Activated T-helper 9 cell treated with anti-CD3 and anti-CD28 coated beads, Interleukin-2, amount 50 U/mL, for 16 hours (primary cell): ENCODE data around the gene AWAT2.

Experiments
- DNase-seq: peaks from one replicate; pipeline ENCODE4 v3.0.0-alpha.2; 2020; ENCODE audit warnings: low read depth

Gene AWAT2, protein sequence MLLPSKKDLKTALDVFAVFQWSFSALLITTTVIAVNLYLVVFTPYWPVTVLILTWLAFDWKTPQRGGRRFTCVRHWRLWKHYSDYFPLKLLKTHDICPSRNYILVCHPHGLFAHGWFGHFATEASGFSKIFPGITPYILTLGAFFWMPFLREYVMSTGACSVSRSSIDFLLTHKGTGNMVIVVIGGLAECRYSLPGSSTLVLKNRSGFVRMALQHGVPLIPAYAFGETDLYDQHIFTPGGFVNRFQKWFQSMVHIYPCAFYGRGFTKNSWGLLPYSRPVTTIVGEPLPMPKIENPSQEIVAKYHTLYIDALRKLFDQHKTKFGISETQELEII

DNA sequence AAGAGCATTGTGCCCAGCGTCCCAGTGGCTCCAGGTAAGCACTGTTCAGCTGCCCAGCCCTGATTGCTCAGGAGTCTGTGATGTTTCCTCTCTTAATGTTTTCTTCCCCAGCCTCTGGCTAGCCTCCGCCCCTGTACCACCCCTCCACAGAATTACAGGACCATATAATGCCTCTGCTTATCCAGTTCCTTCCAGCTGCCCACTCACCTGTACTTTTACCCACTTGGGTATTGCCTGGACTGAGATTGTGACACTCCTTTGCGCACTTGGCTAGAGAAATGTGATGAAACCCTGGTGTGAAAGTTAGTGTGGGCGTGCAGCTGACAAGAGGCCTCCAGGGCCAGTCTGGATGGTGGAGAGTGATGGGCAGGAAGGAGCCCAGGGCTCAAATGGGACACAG, at the start of gene AWAT2:
Gene AWAT2, minus strand, starts transcription at position 14 of the 400 bp plus-strand sequence. Its CDS starts 6 bp downstream, at position 8.
- DNase-seq: no peak

DNA sequence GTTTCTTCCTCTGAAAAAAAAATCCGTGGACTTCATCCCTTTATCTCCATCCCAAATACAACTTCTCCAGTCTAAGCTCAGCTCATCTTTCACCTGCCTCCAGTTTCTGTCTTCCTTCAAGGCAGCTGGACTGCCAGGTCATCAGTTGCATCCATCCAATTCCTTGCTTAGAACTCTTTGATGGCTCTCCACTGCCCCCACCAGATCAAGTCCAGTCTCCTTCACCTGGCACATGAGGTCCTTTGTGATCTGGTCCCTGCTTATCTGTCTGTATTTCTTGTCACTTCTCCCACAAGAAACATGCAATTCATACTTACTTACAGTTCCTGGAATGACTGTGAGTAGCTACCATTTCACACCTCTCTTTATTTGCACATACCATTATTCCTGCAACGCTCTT, 46.3 kb upstream of the AWAT2 start:
- no peak for DNase-seq

DNA sequence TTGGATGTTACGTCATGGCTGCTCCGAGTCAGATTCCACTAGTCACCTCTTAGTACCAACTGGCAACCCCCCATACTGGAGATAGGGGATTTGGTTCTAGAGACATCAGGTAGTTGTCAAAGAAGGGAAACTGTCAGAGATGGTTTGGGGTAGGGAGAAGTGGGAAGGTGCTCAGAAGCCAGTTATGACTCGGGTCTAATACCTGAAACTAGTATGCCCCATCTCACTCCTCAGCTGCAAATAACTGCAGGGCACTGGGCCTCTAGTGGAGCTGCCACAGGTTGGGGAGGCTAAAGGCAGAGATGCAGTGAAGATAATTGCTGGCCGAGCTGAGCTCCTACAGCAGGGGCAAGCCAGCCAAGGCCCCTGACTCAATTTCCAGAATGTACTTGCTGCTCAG, 42.5 kb upstream of the AWAT2 start:
- no peak for DNase-seq

DNA sequence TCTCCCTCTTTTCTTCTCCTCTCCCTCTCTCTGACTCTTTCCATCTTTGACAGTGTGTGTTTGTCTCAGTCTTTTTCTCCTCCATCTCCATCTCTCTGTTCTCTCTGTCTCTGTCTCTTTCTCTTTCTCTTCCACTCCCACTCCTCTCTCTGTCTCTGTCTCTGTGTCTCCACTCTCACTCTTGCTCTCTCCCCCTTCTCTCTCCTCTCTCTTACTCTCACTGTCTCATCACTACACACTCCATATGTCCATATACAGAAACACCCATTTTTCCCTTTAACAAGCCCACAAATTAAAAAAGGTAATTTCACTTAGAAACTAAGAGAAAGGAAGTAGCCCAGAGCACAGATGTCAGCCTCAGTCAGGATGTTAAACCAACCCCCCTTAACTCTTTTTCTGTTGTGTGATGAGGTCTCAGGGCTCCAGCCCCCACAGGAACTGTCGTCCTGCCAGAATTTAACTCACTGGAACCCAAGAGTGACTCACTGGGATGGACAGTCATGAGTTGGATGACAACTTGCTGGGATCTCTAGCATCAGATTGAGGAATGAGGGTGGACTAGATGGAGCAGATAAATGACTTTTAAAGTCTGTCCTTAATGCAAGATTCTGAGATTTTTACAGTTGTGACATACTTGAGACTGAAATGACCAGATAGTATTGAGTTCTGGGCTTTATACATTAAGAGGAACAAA, 40.0 kb upstream of the AWAT2 start:
- no peak for DNase-seq

DNA sequence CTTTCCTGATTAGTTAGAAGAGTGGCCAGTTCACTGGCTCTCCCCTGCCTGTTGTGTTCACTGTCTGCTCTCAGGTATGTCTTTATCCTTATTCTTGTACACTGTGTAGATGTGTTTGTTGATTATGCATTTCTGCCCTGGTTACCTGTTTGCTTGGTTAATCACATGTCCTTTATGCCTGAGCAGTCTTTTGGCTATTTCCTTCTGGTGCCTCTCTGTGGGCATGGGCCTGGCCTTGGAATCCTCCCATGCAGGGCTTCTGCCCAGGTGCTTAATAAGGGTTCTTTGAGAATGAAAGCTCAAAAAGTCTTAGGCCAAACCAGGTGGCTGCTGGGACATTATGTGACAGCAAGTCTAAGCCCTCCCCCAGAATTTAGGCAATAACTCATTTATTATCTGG, 39.0 kb upstream of the AWAT2 start:
- DNase-seq: no peak

DNA sequence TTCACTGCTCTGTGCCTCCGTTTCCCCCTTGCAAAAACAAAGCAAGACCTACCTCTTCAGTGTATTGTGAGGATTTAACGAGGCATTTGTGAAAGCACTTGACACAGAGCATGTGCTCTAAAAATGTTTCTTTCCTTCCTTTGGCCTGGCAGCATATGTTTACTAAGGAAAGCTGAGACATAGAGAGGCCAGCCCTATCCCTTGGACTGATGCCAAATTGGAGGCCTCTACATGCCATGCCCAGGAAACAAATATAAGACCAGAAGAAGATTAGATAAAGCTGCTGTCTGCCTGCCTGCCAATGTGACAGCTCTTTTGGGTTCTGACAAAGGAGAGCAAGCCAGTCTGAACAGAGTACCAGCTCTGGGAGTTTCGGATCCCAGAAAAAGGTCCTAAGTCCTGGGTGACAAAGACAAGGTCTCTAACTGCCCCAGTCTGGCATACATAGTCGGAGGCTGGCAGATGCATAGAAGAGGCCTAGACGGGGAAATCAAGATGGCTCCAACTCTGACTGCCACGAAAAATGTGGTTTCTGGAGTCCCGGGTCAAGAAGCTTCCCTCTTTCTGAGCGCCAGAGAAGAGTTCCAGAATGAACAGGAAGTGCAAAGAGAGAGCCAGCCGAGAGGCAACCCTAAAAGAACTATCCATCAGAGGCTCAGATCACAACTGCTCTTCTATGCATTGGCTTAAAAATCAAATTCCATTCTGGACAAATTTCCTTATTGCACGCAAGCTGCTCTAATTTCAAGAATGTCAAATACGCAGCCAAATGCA, 38.3 kb upstream of the AWAT2 start:
- no peak for DNase-seq

DNA sequence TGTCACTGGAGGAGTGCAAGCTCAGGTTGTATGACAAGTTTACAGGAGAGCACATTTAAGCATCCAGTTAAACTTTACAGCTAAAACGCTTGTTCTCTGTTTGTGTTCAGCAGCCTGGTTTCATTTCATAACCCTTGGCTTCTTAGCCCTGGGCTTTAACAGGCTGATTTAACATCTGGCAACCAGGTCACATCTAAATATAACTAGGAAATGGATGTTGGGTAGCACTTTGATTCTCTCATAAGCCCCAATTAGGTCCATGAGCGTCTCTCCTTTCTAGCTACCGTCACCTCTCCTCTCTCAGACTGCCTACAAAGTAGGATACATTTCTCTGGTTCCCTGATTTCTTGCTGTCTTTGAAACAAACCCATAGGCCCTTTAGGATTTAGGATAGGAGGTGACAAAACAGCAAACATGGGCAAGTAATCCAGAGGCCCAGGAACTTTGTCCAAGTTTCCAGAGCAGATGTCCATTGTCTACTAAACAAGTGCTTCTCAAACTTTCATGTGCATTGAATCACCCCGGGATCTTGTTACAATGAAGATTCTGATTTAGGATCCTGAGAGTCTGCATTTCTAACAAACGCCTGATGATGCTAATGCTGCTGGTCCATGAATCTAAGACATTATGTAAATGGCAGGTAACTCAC, 35.0 kb upstream of the AWAT2 start:
- DNase-seq: no peak

DNA sequence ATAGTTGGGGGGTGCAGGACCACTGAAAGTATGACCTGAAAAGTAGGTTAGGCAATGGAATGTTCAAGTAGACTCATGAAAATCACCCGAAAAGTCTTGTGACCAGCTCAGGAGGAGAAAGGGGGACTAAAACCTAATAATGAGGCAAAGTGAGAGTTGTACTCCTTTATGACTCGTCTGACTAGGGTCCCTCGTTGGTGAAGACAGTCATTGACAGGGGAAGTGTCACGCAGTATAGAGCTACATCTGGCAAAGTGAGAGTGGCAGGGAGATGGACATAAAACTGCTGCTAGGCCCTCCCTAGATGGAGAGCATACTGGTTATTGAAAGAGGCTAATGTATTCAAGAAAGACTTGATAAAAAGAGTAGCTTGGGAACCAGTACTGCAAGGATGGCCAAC, 33.0 kb upstream of the AWAT2 start:
- no peak for DNase-seq

DNA sequence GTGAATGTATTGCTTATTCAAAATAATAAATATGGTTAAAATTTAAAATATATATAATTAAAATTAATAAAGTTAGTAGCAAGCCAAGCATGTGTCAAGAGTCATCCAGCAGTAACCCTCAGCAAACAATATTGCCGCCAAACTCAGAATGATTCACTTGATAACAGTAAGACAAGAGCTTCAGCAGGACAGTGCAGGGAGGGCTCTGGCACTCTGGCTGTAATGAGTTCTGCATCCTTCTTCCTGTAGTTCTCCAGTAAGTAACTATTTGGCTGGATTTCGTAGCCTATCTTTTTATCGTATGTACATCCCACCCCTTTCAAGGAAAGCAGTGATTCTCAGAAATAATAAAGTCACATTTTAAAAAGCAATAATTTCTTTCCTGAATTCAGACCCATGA, 30.1 kb upstream of the AWAT2 start:
- no peak for DNase-seq

DNA sequence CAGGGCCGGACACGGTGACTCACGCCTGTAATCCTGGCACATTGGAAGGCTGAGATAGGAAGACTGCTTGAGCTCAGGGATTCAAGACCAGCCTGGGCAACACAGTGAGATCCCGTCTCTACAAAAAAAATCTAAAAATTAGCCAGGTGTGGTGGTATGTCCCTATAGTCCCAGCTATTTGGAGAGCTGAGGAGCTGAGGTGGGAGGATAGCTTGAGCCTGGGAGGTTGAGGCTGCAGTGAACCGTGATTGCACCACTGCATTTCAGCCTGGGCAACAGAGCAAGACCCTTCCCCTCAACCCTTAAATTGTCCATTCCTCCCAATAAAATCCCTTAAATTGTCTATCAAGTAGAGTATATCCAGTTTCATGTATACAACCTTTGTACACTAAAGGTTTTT, 29.6 kb upstream of the AWAT2 start:
- no peak for DNase-seq

DNA sequence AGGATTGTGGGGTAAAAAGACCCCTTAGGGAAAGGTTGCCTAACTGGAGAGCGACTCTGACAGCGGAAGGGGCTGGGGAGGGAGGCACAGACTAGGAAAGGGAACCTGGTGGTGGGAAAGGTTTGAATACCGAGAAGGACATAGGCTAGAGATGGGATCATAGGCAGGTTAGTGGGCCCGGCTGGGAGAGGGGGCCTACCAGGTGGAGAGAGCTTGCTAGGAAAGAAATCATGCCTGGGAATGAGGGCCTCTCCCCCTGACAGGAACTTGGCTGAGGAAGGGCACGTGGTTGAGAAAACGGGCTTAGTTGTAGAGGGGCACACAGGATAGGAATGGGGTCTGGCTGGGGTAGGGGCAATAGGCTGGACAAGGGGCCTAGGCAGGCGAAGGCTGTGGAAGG, 16.9 kb upstream of the AWAT2 start:
- no peak for DNase-seq

DNA sequence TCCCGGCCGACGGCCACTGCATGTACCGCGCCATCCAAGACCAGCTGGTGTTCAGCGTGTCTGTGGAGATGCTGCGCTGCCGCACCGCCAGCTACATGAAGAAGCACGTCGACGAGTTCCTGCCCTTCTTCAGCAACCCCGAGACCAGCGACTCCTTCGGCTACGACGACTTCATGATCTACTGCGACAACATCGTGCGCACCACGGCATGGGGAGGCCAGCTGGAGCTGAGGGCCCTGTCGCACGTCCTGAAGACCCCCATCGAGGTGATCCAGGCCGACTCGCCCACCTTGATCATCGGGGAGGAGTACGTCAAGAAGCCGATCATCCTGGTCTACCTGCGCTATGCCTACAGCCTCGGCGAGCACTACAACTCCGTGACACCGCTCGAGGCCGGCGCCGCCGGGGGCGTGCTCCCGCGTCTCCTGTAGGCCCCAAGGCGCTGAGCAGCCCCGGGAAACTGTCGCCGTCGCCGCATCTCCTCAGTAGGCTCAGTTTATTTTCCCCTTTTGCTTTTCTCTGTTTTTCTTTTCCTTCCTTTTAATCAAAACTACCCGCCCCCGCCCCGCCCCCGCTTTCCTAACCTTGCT, 13.3 kb upstream of the AWAT2 start:
- DNase-seq: no peak

DNA sequence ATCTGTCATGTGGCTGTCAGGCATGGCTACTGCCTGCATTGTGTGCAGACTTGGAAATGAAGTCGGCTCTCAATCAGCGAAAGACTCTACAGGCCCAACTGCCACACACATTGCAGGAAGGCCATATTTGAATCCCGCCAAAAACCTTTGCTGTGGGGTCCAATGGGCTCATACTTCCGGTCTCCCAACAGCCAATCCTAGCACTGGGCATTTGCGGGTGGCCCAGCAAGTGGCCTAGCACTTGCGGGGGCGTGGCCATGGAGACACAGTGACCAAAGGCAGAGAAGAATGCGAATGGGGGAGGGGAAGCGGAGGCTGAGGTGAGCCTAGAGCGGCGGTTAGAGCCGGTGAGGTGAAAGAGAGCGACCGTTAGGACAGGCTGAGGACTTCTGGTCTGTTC, 12.3 kb upstream of the AWAT2 start, which contains the start of gene OTUD6A:
Gene OTUD6A, plus strand, starts transcription at position 382 of the 400 bp plus-strand sequence. CDS start 68 bp downstream, outside the sequence.
- no peak for DNase-seq

DNA sequence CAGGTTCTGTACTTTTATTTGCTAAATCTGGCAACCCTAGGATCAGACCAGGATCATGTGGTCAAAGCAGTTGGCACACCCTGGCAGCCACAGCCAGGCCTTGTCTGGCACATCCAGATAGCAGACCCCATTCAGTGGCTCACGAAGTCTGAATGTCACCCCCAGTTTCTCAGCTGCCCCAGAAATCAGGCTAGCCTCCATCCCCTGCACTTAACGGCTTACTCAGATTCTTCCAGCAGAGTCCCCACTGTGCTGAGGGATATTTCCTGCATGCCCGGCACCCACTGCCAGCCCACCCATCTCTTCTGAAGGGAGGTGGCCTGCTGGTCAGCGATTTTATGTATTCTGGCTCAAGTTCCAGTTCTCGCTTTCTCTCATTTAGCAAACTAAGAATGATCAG, 4.7 kb upstream of the AWAT2 start:
- DNase-seq: no peak

DNA sequence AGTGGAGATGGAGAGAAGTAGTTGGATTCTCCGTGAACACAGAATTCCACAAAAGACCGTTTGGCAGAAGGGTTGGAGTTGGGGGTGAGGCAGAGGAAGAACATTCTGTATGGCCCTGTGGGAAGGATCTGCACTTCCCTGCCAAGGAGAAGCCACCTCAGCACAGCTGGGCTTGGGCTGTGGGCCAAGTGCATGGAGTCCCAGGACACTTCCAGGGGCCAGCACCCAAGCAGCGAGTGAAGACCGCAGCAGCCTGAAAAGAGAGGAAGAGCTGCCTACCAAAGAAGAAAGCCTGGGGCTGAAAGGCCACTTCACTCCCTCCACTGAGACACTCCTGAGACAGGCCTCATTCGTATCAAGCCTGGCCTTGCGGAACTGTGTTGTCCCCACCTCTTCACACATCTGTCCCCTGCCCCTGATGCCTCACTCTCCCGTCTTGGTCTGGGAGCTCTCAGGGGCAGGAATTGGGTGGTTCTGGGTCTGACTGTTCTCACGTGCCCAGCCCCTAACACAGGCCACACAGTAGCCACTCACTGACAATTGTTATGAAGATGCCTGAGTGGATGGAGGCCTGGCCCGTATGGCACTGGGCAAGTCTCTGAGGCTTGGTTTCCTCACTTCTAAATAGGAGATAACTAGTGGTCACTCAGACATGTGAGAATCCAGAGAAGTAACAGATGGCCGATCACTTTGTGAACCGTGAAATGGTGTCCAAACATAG, 3.3 kb upstream of the AWAT2 start:
- no peak for DNase-seq

DNA sequence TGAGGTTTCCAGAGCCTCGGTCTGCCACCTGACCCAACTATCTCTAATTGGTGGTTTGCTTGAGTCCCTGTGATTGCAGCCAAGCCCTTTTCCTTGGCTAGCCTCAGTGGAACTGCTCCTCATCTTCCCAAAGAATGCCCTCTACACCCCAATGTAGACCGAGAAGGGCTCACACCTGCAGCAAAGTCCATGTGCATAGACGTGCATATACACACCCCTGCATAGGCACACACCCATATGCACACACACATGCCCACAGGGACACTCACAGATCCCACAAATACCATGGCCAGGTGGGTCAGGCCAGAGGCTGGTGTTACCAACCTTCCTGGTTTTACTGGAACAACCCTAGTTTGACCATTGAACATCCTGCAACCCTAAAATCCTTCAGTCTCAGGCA, 332 bp downstream of the AWAT2 start:
- DNase-seq: no peak

DNA sequence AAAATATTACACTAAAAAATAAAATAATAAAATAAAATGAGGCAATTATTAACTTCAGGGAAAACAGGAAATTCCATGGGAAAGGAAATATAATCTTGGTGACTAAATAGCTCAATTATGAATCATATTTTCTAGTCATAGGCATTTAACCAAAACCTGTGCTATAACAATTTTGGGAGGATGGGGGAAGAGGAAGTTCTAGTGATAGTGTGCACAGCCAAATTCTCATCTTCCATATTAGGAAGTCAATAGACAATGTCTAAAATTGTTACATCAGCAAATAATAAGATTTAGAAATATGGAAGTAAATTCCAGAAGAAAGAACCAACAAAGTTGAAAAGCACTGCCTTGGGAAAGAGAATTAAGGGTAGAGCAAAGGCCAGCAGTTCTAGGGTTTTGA, 2.8 kb downstream of the AWAT2 start:
- DNase-seq: no peak

DNA sequence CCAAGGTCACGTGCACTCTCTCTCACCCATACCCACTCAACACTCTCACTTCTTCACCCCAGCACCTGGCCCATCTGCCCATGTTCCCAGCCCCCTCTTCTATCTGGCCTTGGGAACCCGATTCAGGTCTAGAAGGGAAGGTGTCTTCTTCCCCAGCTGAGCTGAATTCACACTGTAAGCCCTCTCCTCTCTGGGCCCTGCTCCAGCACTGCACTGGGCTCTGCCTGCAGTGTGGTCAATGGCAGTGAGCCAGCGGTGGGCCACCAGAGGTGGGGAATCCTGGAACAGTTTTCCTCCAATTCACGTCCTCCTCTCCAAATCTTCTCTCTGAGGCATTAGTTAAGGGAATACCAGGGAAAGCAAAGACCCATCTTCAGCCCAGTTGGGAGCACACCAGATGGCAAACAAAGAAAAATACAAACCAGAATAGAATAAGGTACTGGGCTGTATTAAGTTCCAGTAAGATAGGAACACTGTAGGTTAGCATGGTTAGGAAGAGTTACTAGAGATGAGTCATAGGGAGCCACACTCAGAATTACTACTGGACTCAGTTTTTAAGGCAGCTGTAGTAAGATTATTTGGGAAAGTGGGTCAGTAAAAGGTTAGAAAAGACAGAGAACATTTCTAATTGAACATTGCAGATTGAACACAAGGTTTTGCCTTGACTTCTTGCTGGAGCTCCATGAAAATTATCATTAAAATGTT, 5.0 kb downstream of the AWAT2 start:
- no peak for DNase-seq

DNA sequence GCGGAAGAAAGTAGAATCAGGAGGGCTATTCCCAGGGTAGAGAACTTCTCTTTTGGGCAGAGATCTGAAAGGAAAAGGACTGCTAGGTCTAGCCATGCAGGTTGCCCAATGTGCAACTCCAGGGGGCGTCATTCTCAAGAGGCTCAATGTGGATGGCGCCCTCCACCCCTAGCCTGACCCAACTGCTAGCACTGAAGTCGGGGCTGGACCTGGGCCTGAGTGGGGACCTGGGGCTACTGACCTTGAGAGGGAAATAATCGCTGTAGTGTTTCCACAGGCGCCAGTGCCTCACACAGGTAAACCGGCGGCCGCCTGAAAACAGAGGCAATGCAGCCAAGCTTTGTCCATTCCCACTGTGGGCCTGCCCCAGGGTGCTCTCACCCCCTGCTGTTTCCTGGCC, 6.1 kb downstream of the AWAT2 start:
- DNase-seq: no peak
